A549 (cell line): ENCODE data around the gene GPS1. TPM values are rescaled to one million over a fixed set of nuclear protein-coding genes. Genes with fewer than 3 reads are reported as not detected.

Source experiments
- ATAC-seq, 2 experiments: fragments of 200-7000 bp in 1 of 2; fragments of >200 bp in 1 of 2; cut with Nextera tagmentation in 1 of 2; cut with Tn5 transposase in 1 of 2; 3 replicates each; pipeline versions ENCODE4 v1.8.0 to v1.9.1; 2018 to 2020; ENCODE audit warnings: mild to moderate bottlenecking in 1 of 2, moderate library complexity in 1 of 2
- CTCF ChIA-PET: fragments of 300-600 bp; sonication (Branson Sonifier 250); formaldehyde crosslinking; extraction: SDS; loops from one replicate; lab custom pipeline; 2021; ENCODE audit warnings: antibody characterized with exemption, inconsistent platforms; lab: Yijun Ruan, JAX
- POLR2A ChIA-PET: fragments of 350-600 bp; formaldehyde crosslinking; extraction: SDS; loops from one replicate; lab custom pipeline; 2021; ENCODE audit warnings: antibody characterized with exemption, inconsistent platforms; lab: Yijun Ruan, JAX
- DNase-seq, 2 experiments: peaks; one replicate each; pipeline versions ENCODE4 v3.0.0 to v3.0.0-alpha.2; 2011 to 2016; ENCODE audit warnings: low read depth in 1 of 2, low spot score in 1 of 2
- FAIRE-seq: peaks from 2 replicates; lab custom pipeline; 2011; peaks lifted over from hg19 to GRCh38; lab: Jason Lieb, UNC
- H3K27ac ChIP-seq, 2 experiments: fragments of >200 bp; sonication (Bioruptor Twin); formaldehyde crosslinking; 3 replicates each; pipeline ENCODE4 v1.5.1; 2016 to 2017
- H3K4me1 ChIP-seq: fragments of >200 bp; sonication (Bioruptor Twin); formaldehyde crosslinking; 3 replicates; pipeline ENCODE4 v1.6.1; 2016
- H3K4me2 ChIP-seq: fragments of >200 bp; sonication (Bioruptor Twin); formaldehyde crosslinking; 3 replicates; pipeline ENCODE4 v1.6.1; 2016
- H3K4me3 ChIP-seq: fragments of >200 bp; sonication (Bioruptor Twin); formaldehyde crosslinking; 3 replicates; pipeline ENCODE4 v1.5.1; 2016
- H3K9me3 ChIP-seq: fragments of >200 bp; sonication (Bioruptor Twin); formaldehyde crosslinking; 3 replicates; pipeline ENCODE4 v1.6.1; 2016
- ATOH8 ChIP-seq: fragments of 250-450 bp; sonication (Bioruptor Pico); IDR thresholded peaks from 2 replicates; pipeline ENCODE4 v1.5.0; 2020; ENCODE audit warnings: low read depth, mild to moderate bottlenecking, moderate library complexity
- CHD4 ChIP-seq: fragments of 200-600 bp; sonication (generic); IDR thresholded peaks from 2 replicates; pipeline ENCODE4 v1.6.1; 2016; ENCODE audit warnings: antibody characterized with exemption, mild to moderate bottlenecking, borderline replicate concordance
- EHMT2 ChIP-seq: fragments of 200-600 bp; sonication (generic); IDR thresholded peaks from 2 replicates; pipeline ENCODE4 v1.6.1; 2016; ENCODE audit warnings: antibody characterized with exemption, low read depth, mild to moderate bottlenecking, moderate library complexity
- EP300 ChIP-seq, 2 experiments: fragments of >200 bp; sonication (Bioruptor Twin); formaldehyde crosslinking; IDR thresholded peaks; 2 replicates in 1 of 2; 3 replicates in 1 of 2; pipeline ENCODE4 v1.6.1; 2016 to 2017
- GATA3 ChIP-seq: IDR thresholded peaks from 2 replicates; pipeline ENCODE4 v1.6.1; 2012; ENCODE audit warnings: borderline replicate concordance
- KDM5A ChIP-seq: fragments of 200-600 bp; sonication (generic); IDR thresholded peaks from 2 replicates; pipeline ENCODE4 v1.6.1; 2016; ENCODE audit warnings: antibody characterized with exemption, mild to moderate bottlenecking
- MAX ChIP-seq: IDR thresholded peaks from 2 replicates; pipeline ENCODE4 v1.6.1; 2012
- NPAS2 ChIP-seq: fragments of 250-450 bp; sonication (Bioruptor Pico); IDR thresholded peaks from 2 replicates; pipeline ENCODE4 v1.8.0; 2022; ENCODE audit warnings: mild to moderate bottlenecking, moderate library complexity, borderline replicate concordance
- PHF8 ChIP-seq: fragments of 200-600 bp; sonication (generic); IDR thresholded peaks from 2 replicates; pipeline ENCODE4 v1.6.1; 2016; ENCODE audit warnings: low read depth, mild to moderate bottlenecking, antibody characterized with exemption, moderate library complexity, borderline replicate concordance
- RFX5 ChIP-seq: fragments of 450-650 bp; IDR thresholded peaks from 2 replicates; pipeline ENCODE4 v1.7.1; 2014; ENCODE audit warnings: antibody characterized with exemption, mild to moderate bottlenecking, moderate library complexity
- RNF2 ChIP-seq: fragments of 200-600 bp; sonication (generic); IDR thresholded peaks from 2 replicates; pipeline ENCODE4 v1.6.1; 2016; ENCODE audit warnings: low read depth, mild to moderate bottlenecking, antibody characterized with exemption, moderate library complexity, borderline replicate concordance
- ZC3H11A ChIP-seq: fragments of 450-650 bp; IDR thresholded peaks from 2 replicates; pipeline ENCODE4 v1.6.1; 2014; ENCODE audit warnings: antibody characterized with exemption, mild to moderate bottlenecking
- ZFP36 ChIP-seq: fragments of 450-650 bp; IDR thresholded peaks from 2 replicates; pipeline ENCODE4 v1.6.1; 2014; ENCODE audit warnings: borderline replicate concordance; ENCODE audit not compliant: partially characterized antibody
- WGBS: methylation state at CpG from one replicate; pipeline ENCODE4 v1.1.6; 2017; ENCODE audit errors: missing lambda C conversion rate; 5-methylcytosine and 5-hydroxymethylcytosine counted together
- polyA plus RNA-seq, 4 experiments: library from polyadenylated mRNA; depleted of rRNA in 3 of 4; stranded (reverse); fragments of >200 nt; fragmentation: RNase III in 1 of 4; extraction: RNeasy Plus Mini Kit Qiagen cat#74134 plus additional on column Dnase treatment in 1 of 4; gene quantifications; 2 replicates in 3 of 4; 3 replicates in 1 of 4; pipeline ENCODE4 v1.2.3, GENCODE V29; 2011 to 2017

The GPS1 gene
- polyA plus RNA-seq, 2 of the 4 experiments (the other 2 are of a cell fraction): 89.4 to 126 TPM

GRCh38 chr17:82012261-82012639 lies 39.4 kb upstream of the GPS1 start:
- no peak overlapping the region for H3K4me3 ChIP-seq
- no peak for FAIRE-seq
- WGBS: 89% methylated on average over 20 of the region's 20 CpGs
- TF ChIP-seq NPAS2 (CRISPR knock-in tag) (no peak), RNF2 (no peak)
- TF ChIP-seq, all 56 proteins: peak for 0
- Histone ChIP-seq H3K4me1 (no peaks in the 10 kb centered on the region; the same call in 2 of the 3 replicates), H3K27ac (peak overlapping the region in 1 of 2 experiments; percentile 18; a peak in 1 of 6 replicates), H3K4me2 (no peak overlapping the region), H3K9me3 (no peaks in the 10 kb centered on the region)
- CTCF ChIA-PET: interaction anchor here (0.6 to 33.2 kb wide), 5 partner anchors 8 to 542 kb away, joined by 3 to 794 read pairs (median 4); partner anchors contain the start of genes CENPX, LRRC45 and NOTUM
- POLR2A ChIA-PET: no interaction called here
- ATAC-seq: no peak
- DNase-seq: no peak

GRCh38 chr17:82012640-82013295 lies 38.9 kb upstream of the GPS1 start:
- Histone ChIP-seq H3K4me3 (no peak overlapping the region), H3K4me2 (no peak overlapping the region), H3K9me3 (no peaks in the 10 kb centered on the region), H3K27ac (peak overlapping the region in 1 of 2 experiments; percentile 18; a peak in 1 of 6 replicates), H3K4me1 (no peaks in the 10 kb centered on the region)
- ChIA-PET POLR2A (interaction anchor here (0.9 kb wide), 1 partner anchor 9 kb away, joined by 3 read pairs; no protein-coding TSS in a partner anchor), CTCF (interaction anchor here (0.6 to 33.2 kb wide), 5 partner anchors 8 to 542 kb away, joined by 3 to 794 read pairs (median 4); partner anchors contain the start of genes CENPX, DCXR, LRRC45 and NOTUM)
- WGBS: 91% methylated on average over 15 of the region's 19 CpGs
- 0 out of 6 replicates have a peak, but pooled peaks of 1 of the 2 experiments have one; percentile 3 for ATAC-seq
- TF ChIP-seq ZFP36: no peak
- no peak for TF ChIP-seq RFX5
- no peak for TF ChIP-seq KDM5A
- TF ChIP-seq ZC3H11A: no peak
- no peak for TF ChIP-seq CHD4
- TF ChIP-seq EP300 (IDR thresholded peaks at IDR 0.05): no peak
- no peak for DNase-seq
- FAIRE-seq: no peak

- Histone ChIP-seq H3K9me3 (no peaks in the 10 kb centered on the region), H3K4me3 (no peak overlapping the region), H3K27ac (0 out of 6 replicates have a peak overlapping the region, but pooled peaks of 1 of the 2 experiments have one; percentile 5), H3K4me2 (no peak overlapping the region), H3K4me1 (0 out of 3 replicates have a peak, but pooled peaks cover 5% of the 10 kb centered on the region)
- ChIA-PET CTCF (interaction anchor here (1.0 to 33.2 kb wide), 5 partner anchors 7 to 541 kb away, joined by 3 to 794 read pairs (median 4); partner anchors contain the start of genes CENPX, DCXR, LRRC45 and NOTUM), POLR2A (interaction anchor here (0.9 kb wide), 1 partner anchor 10 kb away, joined by 3 read pairs; no protein-coding TSS in a partner anchor)
- TF ChIP-seq MAX: no peak
- ATAC-seq: no peak
- no peak for DNase-seq
- no peak for FAIRE-seq
- 86% methylated on average over 22 of the region's 22 CpGs for WGBS
Measured at GRCh38 chr17:82013341-82013740, 38.4 kb upstream of the GPS1 start.

- ChIA-PET POLR2A (no interaction called here), CTCF (interaction anchor here (1.2 to 33.2 kb wide), 6 partner anchors 7 to 141 kb away, joined by 3 to 794 read pairs (median 51); partner anchors contain the start of genes CENPX, LRRC45, NOTUM and RAC3)
- Histone ChIP-seq H3K9me3 (no peaks in the 10 kb centered on the region), H3K4me3 (no peak overlapping the region), H3K4me2 (no peak overlapping the region), H3K27ac (0 out of 6 replicates have a peak overlapping the region, but pooled peaks of 1 of the 2 experiments have one; percentile 5), H3K4me1 (0 out of 3 replicates have a peak, but pooled peaks cover 8% of the 10 kb centered on the region)
- FAIRE-seq (no peak), DNase-seq (no peak), ATAC-seq (no peak)
- 92% methylated on average over 16 of the region's 16 CpGs for WGBS
- no peak for TF ChIP-seq PHF8
- no peak for TF ChIP-seq ATOH8 (CRISPR knock-in tag)
- TF ChIP-seq ZFP36: no peak
- TF ChIP-seq EHMT2: no peak
- no peak for TF ChIP-seq GATA3
- no peak for TF ChIP-seq CHD4
Measured at GRCh38 chr17:82013772-82014321, 37.9 kb upstream of the GPS1 start.
